Gastrocnemius medialis (tissue), 4 donors: ENCODE data around the gene CIDEB. TPM values are rescaled to one million over a fixed set of nuclear protein-coding genes. Genes with fewer than 3 reads are reported as not detected.

Source experiments
- ATAC-seq, 2 donors: fragments of 150-250 bp; one replicate each; pipeline ENCODE4 v1.9.1; 2016
- DNase-seq, 2 donors: peaks; one replicate each; pipeline ENCODE4 v3.0.0-alpha.2; 2019
- H3K27ac ChIP-seq, 4 donors: fragments of 200-600 bp; sonication (generic); 1 replicate in 1 of 4; 2 replicates in 3 of 4; pipeline ENCODE4 v1.5.1; 2016 to 2018; ENCODE audit warnings: mild to moderate bottlenecking in 2 of 4, moderate library complexity in 1 of 4
- H3K27me3 ChIP-seq, 3 donors: fragments of 200-600 bp; sonication (generic) in 2 of 3; 1 replicate in 1 of 3; 2 replicates in 2 of 3; pipeline versions ENCODE4 v1.5.1 to v1.6.0; 2016 to 2019; ENCODE audit warnings: mild to moderate bottlenecking in 1 of 3, moderate library complexity in 1 of 3
- H3K36me3 ChIP-seq, 2 donors: fragments of 200-600 bp; sonication (generic) in 1 of 2; one replicate each; pipeline ENCODE4 v1.5.1; 2017 to 2018
- H3K4me1 ChIP-seq, 2 donors: fragments of 200-600 bp; sonication (generic) in 1 of 2; one replicate each; pipeline ENCODE4 v1.5.1; 2016 to 2017; ENCODE audit warnings: mild to moderate bottlenecking in 2 of 2
- H3K4me3 ChIP-seq, 4 donors: fragments of 200-600 bp; sonication (generic) in 3 of 4; 1 replicate in 1 of 4; 2 replicates in 3 of 4; pipeline ENCODE4 v1.5.1; 2016 to 2019; ENCODE audit warnings: mild to moderate bottlenecking in 2 of 4
- H3K9me3 ChIP-seq, 3 donors: fragments of 200-600 bp; sonication (generic) in 2 of 3; 1 replicate in 1 of 3; 2 replicates in 2 of 3; pipeline ENCODE4 v1.5.1; 2016 to 2019
- POLR2A ChIP-seq, 2 donors: fragments of 450-650 bp; IDR thresholded peaks; one replicate each; pipeline ENCODE4 v1.6.1; 2017; ENCODE audit warnings: antibody characterized with exemption in 2 of 2, mild to moderate bottlenecking in 2 of 2, moderate library complexity in 2 of 2
- in situ Hi-C, 4 donors: fragments of 200-750 bp; cut with MboI; loops; one replicate each; pipeline versions ENCODE4 v1.15.0 to v1.8.0; 2017; ENCODE audit warnings: low sequenced_read_pairs in 4 of 4
- intact Hi-C: fragments of 100-400 bp; cut with DNase I; formaldehyde crosslinking; loops from one replicate; pipeline ENCODE4 v1.15.1; 2023; ENCODE audit warnings: low total_unique reads
- total RNA-seq, 4 donors: library from RNA; depleted of rRNA; stranded (reverse); fragments of >200 nt; gene quantifications; one replicate each; pipeline versions ENCODE4 v1.1.0 to v1.2.3, GENCODE V29; 2016
- TF ChIP-seq, protein P1 (sequence below), 5 experiments: fragments of 450-650 bp in 3 of 5; fragments of 200-600 bp in 2 of 5; sonication (generic) in 2 of 5; IDR thresholded peaks in 4 of 5; conservative IDR thresholded peaks in 1 of 5; 1 replicate in 4 of 5; 2 replicates in 1 of 5; pipeline ENCODE4 v1.5.1; 2016 to 2019; ENCODE audit warnings: antibody characterized with exemption in 5 of 5, mild to moderate bottlenecking in 3 of 5, moderate library complexity in 3 of 5

The CIDEB gene
- total RNA-seq, 4 donors from 2014 or later, result 0.39 to 1.5 (median 0.88) TPM

DNA sequence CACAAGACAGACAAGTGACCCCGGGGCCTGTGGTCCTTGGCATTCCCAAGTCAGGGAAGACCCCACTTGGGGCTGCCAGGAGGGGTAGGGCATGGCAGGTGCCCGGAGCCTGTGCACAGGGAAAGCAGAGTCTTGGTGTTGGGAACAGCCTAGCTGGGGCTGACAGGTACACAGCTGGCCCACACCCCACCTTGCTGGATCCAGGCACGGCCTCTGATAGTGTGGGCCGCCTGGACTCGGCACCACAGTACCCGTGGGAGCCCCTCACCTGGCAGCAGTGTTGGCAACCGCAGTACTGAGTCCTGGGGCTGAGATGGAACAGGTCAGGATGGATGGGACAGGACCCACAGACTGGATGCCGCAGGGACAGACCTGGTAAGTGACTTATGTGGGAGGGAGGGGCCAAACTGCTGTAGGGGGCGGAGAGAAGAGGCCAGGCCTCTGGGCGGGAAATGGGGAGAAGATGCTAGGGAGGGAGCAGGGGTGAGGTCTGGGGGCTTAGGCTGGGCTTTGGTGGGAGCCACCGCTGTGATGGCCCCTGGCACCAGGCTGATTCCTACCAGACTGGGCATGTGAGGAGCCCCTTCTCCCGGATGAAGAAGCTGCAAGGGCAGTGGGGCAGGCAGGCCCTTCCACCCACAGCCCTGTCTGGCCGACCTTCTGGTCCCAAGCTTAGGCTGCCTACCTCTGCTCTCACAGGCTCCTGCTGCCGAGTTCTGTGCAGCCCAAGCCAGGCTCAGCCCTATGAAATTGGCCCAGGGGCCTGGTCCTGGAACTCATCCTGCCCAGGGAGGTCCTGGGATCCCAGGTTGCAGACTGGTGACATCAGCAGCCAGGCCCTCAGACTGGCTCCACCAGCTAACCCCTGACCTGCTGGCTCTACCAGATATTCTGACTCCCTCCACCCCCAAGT, 44.7 kb downstream of the CIDEB start, which contains the start of gene TGM1:
Gene TGM1, minus strand, starts transcription at position 357 of the 913 bp plus-strand sequence. CDS start 825 bp downstream, outside the sequence.
- Histone ChIP-seq H3K27me3 (no peaks in the 10 kb centered on the region), H3K9me3 (no peaks in the 10 kb centered on the region), H3K36me3 (peaks cover 0 to 28% of the 10 kb centered on the region in 2 donors), H3K27ac (no peak within 1 kb of the TSS), H3K4me3 (no peak within 1 kb of the TSS), H3K4me1 (no peaks in the 10 kb centered on the region)
- no peak for ATAC-seq
- in situ Hi-C loops (no loop called here), intact Hi-C loops (no loop called here)
- no peak for DNase-seq
- TF ChIP-seq POLR2A (IDR thresholded peaks at IDR 0.05), result no peak
- TF ChIP-seq, protein P1, sequence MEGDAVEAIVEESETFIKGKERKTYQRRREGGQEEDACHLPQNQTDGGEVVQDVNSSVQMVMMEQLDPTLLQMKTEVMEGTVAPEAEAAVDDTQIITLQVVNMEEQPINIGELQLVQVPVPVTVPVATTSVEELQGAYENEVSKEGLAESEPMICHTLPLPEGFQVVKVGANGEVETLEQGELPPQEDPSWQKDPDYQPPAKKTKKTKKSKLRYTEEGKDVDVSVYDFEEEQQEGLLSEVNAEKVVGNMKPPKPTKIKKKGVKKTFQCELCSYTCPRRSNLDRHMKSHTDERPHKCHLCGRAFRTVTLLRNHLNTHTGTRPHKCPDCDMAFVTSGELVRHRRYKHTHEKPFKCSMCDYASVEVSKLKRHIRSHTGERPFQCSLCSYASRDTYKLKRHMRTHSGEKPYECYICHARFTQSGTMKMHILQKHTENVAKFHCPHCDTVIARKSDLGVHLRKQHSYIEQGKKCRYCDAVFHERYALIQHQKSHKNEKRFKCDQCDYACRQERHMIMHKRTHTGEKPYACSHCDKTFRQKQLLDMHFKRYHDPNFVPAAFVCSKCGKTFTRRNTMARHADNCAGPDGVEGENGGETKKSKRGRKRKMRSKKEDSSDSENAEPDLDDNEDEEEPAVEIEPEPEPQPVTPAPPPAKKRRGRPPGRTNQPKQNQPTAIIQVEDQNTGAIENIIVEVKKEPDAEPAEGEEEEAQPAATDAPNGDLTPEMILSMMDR (IDR thresholded peaks at IDR 0.05 in 4 of 5, conservative IDR thresholded peaks at IDR 0.05 in 1 of 5), result no peak

DNA sequence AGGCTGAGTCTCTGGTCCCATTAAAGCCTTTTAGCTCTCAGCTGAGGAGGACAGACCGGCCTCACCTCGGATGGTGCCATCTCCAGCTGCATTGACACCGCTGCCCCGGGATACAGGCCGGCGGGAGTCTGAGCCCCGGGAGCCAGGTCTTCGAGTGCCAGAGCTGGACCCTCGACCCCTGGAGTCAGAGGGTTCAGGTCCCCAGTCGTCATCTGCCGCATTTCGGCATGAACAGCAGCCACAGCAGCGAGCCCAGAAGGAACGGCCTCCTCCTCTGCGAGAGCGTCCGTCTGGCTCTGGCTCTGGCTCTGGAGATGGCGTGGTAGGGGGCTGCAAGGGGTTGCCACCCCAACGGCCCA, 45.8 kb downstream of the CIDEB start:
- no peaks in the 10 kb centered on the region for H3K9me3 ChIP-seq
- H3K36me3 ChIP-seq, result peaks cover 0 to 17% of the 10 kb centered on the region in 2 donors
- no peaks in the 10 kb centered on the region for H3K27me3 ChIP-seq
- TF ChIP-seq POLR2A (IDR thresholded peaks at IDR 0.05), result no peak
- TF ChIP-seq, protein P1 (IDR thresholded peaks at IDR 0.05 in 4 of 5, conservative IDR thresholded peaks at IDR 0.05 in 1 of 5), result no peak
- H3K4me3 ChIP-seq, result no peak overlapping the region
- no peak for ATAC-seq
- no peak overlapping the region for H3K27ac ChIP-seq
- no peaks in the 10 kb centered on the region for H3K4me1 ChIP-seq
- in situ Hi-C loops (no loop called here), intact Hi-C loops (no loop called here)
- DNase-seq, result no peak

DNA sequence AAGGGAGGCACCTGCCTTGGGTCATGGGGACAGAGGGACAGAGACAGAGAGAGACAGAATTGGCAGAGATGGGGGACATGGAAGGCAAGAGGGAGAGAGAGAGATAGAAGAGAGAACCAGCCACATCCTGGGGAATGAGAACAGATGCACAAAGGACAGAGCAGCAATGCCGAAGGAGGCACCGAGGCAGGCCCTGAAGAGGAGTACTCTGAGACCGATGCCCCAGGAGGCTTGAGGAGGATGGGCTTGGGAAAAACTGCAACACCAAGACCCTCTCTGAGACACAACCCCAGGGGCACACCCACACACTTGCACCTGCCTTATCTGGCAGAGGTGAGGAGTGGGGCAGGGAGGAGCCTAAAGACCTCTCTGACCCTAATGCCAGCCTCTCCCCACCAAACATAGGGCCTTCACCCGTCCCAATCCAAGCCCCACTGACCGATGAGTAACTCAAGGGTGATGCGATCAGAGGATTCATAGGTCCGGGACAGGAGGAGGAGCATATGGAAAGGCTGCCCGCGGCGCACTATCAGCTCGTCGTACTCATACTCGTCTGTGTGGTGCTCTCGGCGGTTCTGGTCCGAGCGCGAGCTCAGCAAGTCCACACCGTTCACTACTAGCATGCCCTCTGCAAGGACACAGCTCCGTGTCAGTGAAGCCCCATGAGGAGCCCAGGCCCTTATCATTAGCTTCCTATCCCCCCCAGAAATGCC, 46.4 kb downstream of the CIDEB start:
- Histone ChIP-seq H3K27me3 (no peaks in the 10 kb centered on the region), H3K27ac (no peak overlapping the region), H3K4me1 (no peaks in the 10 kb centered on the region), H3K36me3 (peaks cover 0 to 11% of the 10 kb centered on the region in 2 donors), H3K9me3 (no peaks in the 10 kb centered on the region), H3K4me3 (no peak overlapping the region)
- ATAC-seq, result no peak
- in situ Hi-C loops, result no loop called here
- DNase-seq, result no peak
- TF ChIP-seq, protein P1 (IDR thresholded peaks at IDR 0.05 in 4 of 5, conservative IDR thresholded peaks at IDR 0.05 in 1 of 5), result no peak
- no peak for TF ChIP-seq POLR2A (IDR thresholded peaks at IDR 0.05)
- intact Hi-C loops, result no loop called here

DNA sequence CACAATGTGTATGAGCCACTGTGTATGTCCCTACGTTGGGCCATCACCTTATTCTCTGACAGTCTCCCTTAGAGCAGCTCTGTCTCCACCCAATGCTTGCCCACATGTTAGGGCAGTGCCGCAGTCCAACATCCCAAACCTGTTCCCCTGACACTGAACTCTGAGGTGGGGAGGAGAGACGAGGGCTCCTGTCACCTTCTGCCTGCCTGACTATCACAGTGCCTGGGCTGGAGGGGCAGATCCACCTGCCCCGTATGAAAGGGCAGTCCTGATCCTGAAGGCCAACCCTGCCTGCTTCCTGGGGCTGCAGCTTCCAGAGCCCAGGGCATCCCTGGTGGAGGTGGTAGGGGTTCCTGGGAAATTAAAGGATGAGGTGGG, 47.0 kb downstream of the CIDEB start:
- TF ChIP-seq, protein P1 (IDR thresholded peaks at IDR 0.05 in 4 of 5, conservative IDR thresholded peaks at IDR 0.05 in 1 of 5), result no peak
- TF ChIP-seq POLR2A (IDR thresholded peaks at IDR 0.05), result no peak
- DNase-seq, result no peak
- Histone ChIP-seq H3K9me3 (no peaks in the 10 kb centered on the region), H3K4me3 (no peak overlapping the region), H3K27ac (no peak overlapping the region), H3K36me3 (peaks cover 0 to 7% of the 10 kb centered on the region in 2 donors), H3K4me1 (no peaks in the 10 kb centered on the region), H3K27me3 (no peaks in the 10 kb centered on the region)
- no peak for ATAC-seq
- intact Hi-C loops (no loop called here), in situ Hi-C loops (no loop called here)
